Measurements from ENCODE around the gene CARD16. TPM values are rescaled to one million over a fixed set of nuclear protein-coding genes. Genes with fewer than 3 reads are reported as not detected.
"Not testable (repeated sequence)": the region's sequence is repeated elsewhere in the genome, so short reads cannot be mapped to it uniquely, and the experiment has no call there.

CARD16 gene
- not detected for total RNA-seq

- DNase-seq, result not testable (repeated sequence)
These were observed at the start of gene CARD16 for GRCh38 chr11:105044557-105045524. TSS of gene CARD16 (minus strand) at chr11:105045335. CDS start at chr11:105045297, 38 bp downstream.

DNA sequence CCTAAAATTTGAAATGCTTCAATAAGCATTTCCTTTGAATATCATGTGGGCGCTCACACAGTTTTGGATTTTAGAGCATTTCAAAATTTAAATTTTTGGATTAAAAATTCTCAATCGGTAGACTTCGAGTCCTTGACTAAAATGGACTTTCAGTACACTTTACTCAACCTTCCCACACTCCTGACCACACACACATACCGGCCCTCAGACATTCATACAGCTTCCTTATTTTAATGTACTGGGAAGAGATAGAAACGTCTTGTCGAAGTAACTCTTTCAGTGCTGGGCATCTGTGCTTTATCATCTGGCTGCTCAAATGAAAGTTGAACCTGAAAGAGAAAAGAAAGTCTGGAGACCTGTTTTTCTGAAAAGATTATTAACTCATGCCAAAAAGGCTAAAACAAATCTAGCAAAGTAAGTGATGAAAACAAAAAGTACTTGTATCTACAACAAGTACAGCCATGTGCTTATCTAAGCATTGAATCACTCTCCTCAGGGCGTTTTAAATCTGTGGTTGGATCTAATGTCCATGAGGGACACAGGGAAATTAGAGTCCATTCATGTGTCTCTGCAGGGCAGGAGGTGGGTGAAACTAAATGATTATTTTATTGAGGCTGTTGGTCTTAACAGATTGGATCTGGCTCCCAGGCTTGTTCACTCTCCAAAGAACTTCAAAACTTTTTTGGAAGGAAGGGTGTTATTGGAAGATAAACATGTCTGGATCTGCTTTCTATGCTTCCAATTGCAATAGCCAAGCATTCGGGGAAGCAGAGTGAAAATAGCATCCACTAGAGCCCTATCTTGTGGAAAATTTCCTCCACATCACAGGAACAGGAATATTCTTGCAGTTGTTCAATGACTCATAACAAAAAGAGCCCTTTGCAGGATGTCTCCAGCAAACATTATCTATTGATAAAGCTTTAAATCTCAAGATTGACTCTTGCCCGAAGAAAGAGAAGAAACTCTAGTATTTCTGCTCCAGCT, 47.4 kb upstream of the CARD16 start:
- DNase-seq, result no peak

DNA sequence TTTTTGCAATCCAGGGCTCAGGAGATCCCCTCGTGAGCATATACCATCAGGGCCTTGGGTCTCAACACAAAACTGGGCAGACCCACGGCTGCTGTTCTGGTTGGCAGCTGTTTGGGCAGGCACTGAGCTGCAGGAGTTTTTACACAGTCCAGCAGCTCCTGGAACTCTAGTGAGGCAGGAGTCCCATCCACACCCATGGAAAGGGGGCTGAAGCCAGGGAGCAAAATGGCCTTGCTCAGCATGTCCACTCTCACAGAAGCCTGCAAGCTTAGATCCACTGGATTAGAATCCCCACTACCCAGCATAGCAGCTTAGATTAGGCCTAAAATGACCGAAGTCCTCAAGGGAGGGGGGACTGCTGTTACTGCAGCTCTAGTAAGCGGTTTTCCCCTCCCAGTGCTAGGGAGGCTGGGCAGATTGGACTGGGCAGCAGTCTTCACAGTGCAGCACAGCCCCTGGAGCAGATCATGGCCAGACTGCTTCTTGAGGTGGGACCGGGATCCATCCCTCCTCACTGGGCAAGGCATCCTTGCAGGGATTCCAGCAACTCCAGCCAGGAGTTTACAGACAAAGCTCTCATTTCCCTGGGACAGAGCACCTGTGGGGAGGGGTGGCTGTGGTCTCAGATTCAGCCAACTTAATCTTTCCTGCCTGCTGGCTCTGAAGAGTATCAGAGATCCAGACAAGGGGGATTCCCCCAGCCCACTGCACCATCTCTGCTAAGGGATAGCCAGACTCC, 36.4 kb upstream of the CARD16 start:
- DNase-seq, result no peak

- DNase-seq, result not testable (repeated sequence)
These were observed 35.2 kb upstream of the CARD16 start for GRCh38 chr11:105080171-105080906.

DNA sequence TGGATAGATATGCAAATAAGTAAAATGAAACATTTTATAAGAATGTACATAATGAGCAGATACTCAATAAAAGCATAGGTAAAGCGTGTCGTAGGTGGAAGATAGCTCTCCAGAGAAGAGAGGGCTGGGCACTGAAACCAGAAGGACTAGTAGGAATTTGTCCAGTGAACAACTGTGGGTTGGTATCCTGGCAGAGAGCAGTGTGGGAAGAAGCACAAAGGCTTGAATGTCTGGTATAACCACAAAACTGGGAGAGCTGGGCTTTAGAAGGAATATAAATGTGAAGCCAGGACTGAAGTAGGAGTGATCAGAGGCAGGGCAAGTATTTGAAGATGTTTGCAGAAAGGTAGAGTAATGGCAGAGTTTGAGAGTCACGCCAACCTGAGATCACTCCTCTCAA, 33.1 kb upstream of the CARD16 start:
- no peak for DNase-seq

DNA sequence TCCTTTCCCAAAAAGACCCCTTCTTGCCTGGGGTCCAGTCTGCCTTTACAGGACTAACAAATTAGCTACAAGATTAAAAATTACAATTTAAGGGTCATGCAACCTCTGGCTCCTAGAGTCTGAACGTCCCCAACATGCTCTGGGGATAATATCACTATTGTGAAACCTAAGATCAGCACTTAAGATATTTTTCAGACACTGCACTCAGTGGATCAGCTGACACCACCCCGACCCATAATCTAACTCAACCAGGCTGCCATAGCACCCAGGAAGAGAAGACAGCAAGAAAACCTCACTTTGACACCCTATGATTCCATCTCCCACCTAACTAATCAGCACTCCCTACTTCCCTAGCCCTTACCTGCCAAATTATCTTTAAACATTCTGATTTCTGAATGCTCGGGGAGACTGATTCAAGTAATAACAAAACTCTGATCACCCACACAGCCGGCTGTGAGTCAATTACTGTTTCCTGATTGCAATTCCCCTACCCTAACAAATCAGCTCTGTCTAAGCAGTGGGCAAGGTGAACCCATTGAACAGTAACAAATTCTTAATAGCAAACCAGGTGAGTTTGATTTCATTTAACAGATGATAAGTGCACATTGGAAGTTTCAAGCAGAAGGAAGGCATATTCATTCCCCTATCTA, 32.1 kb upstream of the CARD16 start:
- not testable (repeated sequence) for DNase-seq

DNA sequence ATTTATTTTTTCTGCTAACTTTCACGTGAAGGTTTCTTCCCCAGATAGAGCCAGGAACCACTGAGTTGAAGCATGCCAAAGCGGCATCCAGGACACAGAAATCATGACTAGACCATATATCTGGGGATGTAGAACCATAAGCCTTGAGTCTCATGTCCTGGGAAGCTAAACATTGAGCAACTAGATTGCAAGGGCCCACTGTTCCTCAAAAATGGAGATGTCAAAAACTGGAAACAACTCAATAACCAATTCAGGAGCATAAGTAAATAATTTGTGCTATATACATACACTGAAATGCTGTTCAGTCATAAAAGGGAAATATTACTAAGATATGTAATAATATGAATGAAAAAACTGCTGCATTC, 29.0 kb upstream of the CARD16 start:
- DNase-seq, result no peak

DNA sequence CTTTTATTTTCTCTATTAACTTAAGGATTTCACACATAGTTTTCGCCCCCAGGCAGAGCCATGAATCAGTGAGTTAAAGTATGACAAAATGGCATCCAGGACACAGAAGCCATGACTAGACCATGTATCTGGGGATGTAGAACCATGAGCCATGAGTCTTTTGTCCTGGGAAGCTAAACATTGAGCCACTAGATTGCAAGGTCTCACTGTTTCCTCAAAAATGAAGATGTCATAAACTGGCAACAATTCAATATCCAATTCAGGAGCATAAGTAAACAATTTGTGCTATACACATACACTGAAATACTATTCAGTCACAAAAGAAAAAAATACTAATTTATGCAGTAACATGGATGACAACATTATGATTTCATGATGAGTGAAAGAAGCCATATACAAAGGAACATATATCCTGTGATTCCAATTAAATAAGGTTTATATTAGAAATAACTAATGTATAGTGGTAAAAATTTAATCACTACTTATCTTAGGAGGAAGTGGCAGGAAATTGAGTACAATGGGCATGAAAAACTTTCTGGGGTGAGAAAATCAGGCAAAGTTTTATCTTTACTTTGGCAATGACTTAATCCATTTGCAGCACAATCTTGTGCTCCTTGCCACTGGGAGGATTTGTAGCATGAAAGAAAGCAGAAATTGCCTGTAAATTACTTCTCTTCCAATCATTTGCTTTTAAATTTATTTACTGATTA, 28.5 kb upstream of the CARD16 start:
- no peak for DNase-seq

DNA sequence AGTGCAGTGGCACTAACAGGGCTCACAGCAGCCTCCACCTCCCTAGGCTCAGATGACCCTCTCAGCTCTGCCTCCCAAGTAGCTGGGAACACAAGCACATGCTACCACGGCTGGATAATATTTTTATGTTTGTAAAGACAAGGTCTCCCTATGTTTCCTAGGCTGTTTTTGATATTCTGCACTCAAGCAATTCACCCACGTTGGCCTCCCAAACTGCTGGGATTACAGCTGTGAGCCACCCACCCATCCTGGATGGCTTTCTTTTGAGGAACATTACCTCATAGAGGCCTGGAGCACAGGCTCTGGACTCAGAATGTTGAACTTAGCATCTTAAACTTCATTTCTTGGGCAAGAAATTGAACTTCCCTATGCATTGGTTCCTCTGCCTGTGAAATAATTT, 26.9 kb upstream of the CARD16 start:
- DNase-seq, result not testable (repeated sequence)

DNA sequence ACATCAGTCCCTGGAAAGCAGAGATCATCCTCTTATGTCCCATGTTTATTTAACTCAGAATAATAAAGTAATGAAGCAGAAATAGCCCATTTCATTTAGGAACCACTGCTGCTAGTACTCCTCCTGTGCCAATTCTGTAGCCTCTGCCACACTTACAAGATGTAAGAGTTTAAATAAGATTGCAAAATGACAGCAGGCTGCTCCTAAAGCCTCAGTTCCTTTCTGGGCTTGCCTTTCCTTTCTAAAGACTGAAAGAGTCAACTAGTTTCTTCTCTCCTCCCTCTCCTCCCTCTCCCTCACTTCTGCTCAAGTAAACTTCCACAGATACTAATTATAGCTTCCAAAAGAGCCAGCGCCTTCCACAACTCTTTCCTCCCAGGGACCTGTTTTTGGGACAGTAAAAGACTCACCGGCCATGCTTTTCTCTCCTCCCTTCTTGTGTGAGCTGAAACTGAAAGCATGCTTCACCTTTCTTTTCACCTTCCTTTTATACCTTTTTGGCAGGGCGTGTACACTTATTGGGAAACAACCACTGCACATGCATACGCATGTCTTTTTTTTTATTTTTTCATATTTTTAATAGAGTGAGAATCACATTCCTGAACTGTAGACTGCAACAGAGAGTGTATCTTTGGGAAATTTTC, 26.1 kb upstream of the CARD16 start:
- no peak for DNase-seq

DNA sequence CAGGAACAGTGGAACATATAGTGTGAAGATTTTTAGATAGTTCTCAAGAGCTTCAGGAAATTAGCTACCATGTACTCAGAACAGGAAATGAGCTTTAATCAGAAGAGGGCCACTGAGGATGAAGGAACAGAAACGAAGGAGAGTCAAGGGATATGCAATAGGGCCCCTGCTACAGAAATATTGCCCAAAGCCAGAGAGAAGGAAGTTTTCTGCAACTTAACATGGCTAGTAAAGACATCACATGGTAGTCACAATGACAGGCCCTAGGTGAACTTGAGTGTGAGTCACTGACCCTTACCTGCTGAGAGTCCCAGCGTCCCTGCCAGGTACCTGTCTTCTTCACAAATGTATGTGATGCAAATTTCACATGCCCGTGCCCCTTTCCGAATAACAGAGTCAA, 25.2 kb upstream of the CARD16 start:
- DNase-seq, result no peak

- DNase-seq, result not testable (repeated sequence)
These were observed 24.6 kb upstream of the CARD16 start for GRCh38 chr11:105069749-105070148.

DNA sequence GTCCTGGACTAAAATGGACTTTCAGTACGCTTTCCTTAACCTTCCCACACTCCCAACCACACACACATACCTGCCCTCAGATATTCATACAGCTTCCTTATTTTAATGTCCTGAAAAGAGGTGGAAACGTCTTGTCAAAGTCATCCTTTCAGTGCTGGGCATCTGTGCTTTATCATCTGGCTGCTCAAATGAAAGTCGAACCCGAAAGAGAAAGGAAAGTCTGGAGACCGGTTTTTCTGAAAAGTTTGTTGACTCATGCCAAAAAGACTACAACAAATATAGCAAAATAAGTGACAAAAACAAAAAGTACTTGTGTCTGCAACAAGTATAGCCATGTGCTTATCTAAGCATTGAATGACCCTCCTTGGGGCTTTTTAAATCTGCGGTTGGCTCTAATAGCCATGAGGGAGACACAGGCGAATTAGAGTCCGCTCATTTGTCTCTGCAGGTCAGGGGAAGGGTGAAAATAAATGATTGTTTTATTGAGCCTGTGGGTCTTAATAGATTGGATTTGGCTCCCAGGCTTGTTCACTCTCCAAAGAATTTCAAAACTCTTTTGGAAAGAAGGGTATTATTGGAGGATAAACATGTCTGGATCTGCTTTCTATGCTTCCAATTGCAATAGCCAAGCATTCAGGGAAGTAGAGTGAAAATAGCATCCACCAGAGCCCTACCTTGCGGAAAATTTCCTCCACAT, 18.3 kb upstream of the CARD16 start:
- DNase-seq, result not testable (repeated sequence)

DNA sequence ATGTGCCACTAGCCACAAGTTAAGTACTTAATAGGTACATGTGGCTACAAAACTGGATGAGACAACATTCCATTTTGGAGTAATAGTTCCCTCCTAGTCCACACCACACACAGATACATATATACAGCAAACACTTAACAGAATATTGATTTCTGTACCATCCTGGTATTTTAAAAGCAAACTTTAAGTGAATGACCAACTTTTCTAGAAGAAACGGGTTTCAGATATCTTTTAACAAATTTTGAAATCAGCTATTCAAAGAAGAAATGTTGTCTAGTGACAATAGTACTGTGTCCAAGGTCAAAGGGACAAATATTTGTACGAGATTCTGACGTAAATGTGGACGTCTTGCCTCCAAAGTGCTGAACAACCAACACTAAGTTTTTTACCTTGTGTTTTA, 12.3 kb upstream of the CARD16 start:
- no peak for DNase-seq

GRCh38 chr11:105056446-105056845, 11.3 kb upstream of the CARD16 start:
- DNase-seq, result no peak

DNA sequence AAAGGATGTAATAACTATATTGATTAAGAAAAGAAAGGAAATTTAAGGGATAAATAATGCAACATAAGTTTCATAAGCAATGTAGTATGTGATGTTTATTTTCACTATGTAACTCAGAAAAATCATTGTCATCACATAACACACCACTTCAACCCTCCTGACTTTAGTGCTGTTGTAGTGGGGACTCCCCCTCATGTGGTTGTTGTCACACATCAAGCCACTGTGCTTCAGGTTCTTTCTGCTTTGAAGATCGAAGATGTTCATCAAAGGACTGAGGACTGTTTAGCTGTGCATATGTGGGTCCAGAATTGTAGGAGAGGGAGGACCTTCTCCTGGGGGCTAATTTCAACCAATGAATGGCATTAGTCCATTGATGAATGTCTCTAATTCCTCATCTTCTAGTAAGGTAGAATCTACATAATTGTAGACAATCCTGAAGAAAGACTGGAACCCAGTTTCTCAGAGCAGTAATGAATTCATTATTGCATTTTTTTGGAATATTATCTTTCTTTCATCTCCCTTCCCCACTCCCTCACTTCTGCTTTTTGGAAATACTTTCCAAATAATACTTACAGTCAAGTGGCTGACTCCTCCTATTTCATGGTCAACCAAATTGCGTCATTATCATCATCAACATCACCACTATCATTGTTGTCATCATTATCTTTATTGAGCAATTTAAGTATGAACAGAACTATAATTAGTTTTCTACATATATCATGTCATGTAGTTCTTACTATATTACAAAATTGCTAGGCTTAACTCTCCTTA, 9.8 kb upstream of the CARD16 start:
- no peak for DNase-seq

DNA sequence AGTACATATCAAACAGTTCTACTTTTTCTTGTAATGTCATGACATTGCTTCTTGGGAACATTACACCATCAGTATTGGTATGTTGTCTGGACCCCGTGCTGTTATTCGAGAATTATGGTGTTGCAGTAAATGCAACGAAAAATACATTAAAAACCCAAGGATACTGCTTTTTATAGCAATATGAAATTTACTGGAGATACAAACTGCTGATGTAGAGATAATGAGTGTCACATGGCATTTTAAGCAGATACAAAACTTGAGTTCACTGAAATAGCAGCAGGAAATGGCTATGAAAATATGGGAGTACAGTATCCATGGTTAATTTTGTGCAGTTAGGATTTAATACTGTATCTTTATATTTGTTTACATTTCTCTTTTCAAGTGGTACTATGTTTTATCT, 7.4 kb upstream of the CARD16 start:
- no peak for DNase-seq

GRCh38 chr11:105051559-105051958, 6.4 kb upstream of the CARD16 start:
- no peak for DNase-seq

Measured in occipital lobe (tissue), 2 donors.